ENCODE results near the gene CDH18. TPM values are rescaled to one million over a fixed set of nuclear protein-coding genes. Genes with fewer than 3 reads are reported as not detected.

Gene CDH18
- total and polyA plus RNA-seq, 2 of the 13 experiments (the other 11 are each of a cell fraction or from before 2014, with no cell fraction given) = not detected

GRCh38 chr5:19625562-19625961 is 362.4 kb downstream of the CDH18 start:
- TF ChIP-seq MXD1 (CRISPR knock-in tag; IDR thresholded peaks at IDR 0.05) (no peak), SP140L (CRISPR knock-in tag; IDR thresholded peaks at IDR 0.05; ENCODE audit: borderline replicate concordance) (no peak), MAFG (CRISPR knock-in tag; IDR thresholded peaks at IDR 0.05) (no peak), TBL1XR1 (IDR thresholded peaks at IDR 0.05; ENCODE audit: borderline replicate concordance, low read length, partially characterized antibody) (no peak), NFRKB (IDR thresholded peaks at IDR 0.05) (no peak), RNF219 (CRISPR knock-in tag; IDR thresholded peaks at IDR 0.05) (no peak), NONO (IDR thresholded peaks at IDR 0.05) (no peak), NONO (CRISPR knock-in tag; conservative IDR thresholded peaks at IDR 0.05) (no peak), LCORL (IDR thresholded peaks at IDR 0.05) (no peak), LCORL (CRISPR knock-in tag; IDR thresholded peaks at IDR 0.05) (no peak), ZNF891 (CRISPR knock-in tag; IDR thresholded peaks at IDR 0.05) (no peak), ZNF547 (CRISPR knock-in tag; IDR thresholded peaks at IDR 0.05) (no peak), SYNCRIP (IDR thresholded peaks at IDR 0.05; ENCODE audit: insufficient read depth, low read depth, low read length) (no peak), SOX6 (IDR thresholded peaks at IDR 0.05) (no peak), SOX6 (CRISPR knock-in tag; IDR thresholded peaks at IDR 0.05) (no peak), ZNF44 (CRISPR knock-in tag; IDR thresholded peaks at IDR 0.05) (no peak), KDM5B (CRISPR knock-in tag; IDR thresholded peaks at IDR 0.05; ENCODE audit: borderline replicate concordance) (no peak), RAD51 (IDR thresholded peaks at IDR 0.05; ENCODE audit: borderline replicate concordance) (no peak)
- TF ChIP-seq, protein P1, sequence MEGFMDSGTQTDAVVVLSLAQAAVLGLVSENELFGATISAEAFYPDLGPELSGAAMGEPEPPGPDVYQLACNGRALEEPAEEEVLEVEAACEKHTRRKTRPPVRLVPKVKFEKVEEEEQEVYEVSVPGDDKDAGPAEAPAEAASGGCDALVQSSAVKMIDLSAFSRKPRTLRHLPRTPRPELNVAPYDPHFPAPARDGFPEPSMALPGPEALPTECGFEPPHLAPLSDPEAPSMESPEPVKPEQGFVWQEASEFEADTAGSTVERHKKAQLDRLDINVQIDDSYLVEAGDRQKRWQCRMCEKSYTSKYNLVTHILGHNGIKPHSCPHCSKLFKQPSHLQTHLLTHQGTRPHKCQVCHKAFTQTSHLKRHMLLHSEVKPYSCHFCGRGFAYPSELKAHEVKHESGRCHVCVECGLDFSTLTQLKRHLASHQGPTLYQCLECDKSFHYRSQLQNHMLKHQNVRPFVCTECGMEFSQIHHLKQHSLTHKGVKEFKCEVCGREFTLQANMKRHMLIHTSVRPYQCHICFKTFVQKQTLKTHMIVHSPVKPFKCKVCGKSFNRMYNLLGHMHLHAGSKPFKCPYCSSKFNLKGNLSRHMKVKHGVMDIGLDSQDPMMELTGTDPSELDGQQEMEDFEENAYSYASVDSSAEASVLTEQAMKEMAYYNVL (CRISPR knock-in tag; IDR thresholded peaks at IDR 0.05; ENCODE audit: borderline replicate concordance) = no peak
- Histone ChIP-seq H3K79me2 (ENCODE audit: insufficient read depth, low read length) (no peaks in the 10 kb centered on the region), H3K27ac (ENCODE audit: extremely low read length, insufficient read depth, low read length) (no peak overlapping the region), H3K9ac (ENCODE audit: insufficient read depth, low read depth, low read length) (no peak overlapping the region), H4K20me1 (ENCODE audit: insufficient read depth, low read length) (no peaks in the 10 kb centered on the region), H3K4me3 (replicated peaks in 1 of 3; ENCODE audit: insufficient read depth in 1 of 3, low read depth in 2 of 3, low read length in 3 of 3) (no peak overlapping the region), H2AFZ (ENCODE audit: low read length) (no peak overlapping the region), H3K4me1 (ENCODE audit: insufficient read depth, low read length) (no peaks in the 10 kb centered on the region), H3K9me3 (ENCODE audit: low read length) (peaks cover 10% of the 10 kb centered on the region), H3K27me3 (ENCODE audit: control insufficient read depth in 1 of 2, insufficient read depth in 2 of 2, low read length in 2 of 2) (no peaks in the 10 kb centered on the region; a peak in 1 of 5 replicates), H3K4me2 (ENCODE audit: low read depth, low read length) (no peak overlapping the region), H3K36me3 (replicated peaks in 1 of 2; ENCODE audit: control insufficient read depth in 1 of 2, insufficient read depth in 2 of 2, low read length in 2 of 2) (no peaks in the 10 kb centered on the region)
- BruUV-seq (replicated peaks) = no TSS peak
- ATAC-seq = no peak
- FAIRE-seq = no peak
- CTCF ChIA-PET (ENCODE audit: low intra/inter-chr PET ratio, low total read pairs) = no interaction called here
- intact Hi-C loops (cut with micrococcal nuclease; ENCODE audit: unreplicated experiment) = no loop called here
- no peak for DNase-seq (ENCODE audit: low spot score)
- in situ Hi-C loops (cut with HindIII; ENCODE audit: extremely low pct_ligation_motif_present, low pct_unique_long_range_greater_than_20kb) = no loop called here
- 1% methylated on average over 3 of the region's 3 CpGs for WGBS (ENCODE audit: low lambda C conversion rate)
- POLR2A ChIA-PET = no interaction called here
